Rectal smooth muscle tissue (tissue), 1 donor: ENCODE data around the gene YPEL3.

Source experiments
- H3K27ac ChIP-seq: one replicate; pipeline ENCODE4 v1.7.0; 2013; ENCODE audit warnings: low read depth, low read length, inconsistent platforms
- H3K27me3 ChIP-seq: one replicate; pipeline ENCODE4 v1.7.0; 2013; ENCODE audit warnings: low read length; ENCODE audit not compliant: control insufficient read depth, insufficient read depth
- H3K36me3 ChIP-seq: one replicate; pipeline ENCODE4 v1.7.0; 2013; ENCODE audit warnings: low read length; ENCODE audit not compliant: control insufficient read depth, insufficient read depth
- H3K4me1 ChIP-seq: one replicate; pipeline ENCODE4 v1.7.0; 2013; ENCODE audit warnings: low read length; ENCODE audit not compliant: control insufficient read depth, insufficient read depth
- H3K4me3 ChIP-seq: one replicate; pipeline ENCODE4 v1.7.0; 2013; ENCODE audit warnings: low read length
- H3K9ac ChIP-seq: one replicate; pipeline ENCODE4 v1.7.0; 2013; ENCODE audit warnings: low read length

YPEL3 gene

GRCh38 chr16:30084096-30084815 is 11.8 kb downstream of the YPEL3 start:
- Histone ChIP-seq H3K36me3 (peaks cover 39% of the 10 kb centered on the region), H3K4me3 (no peak overlapping the region), H3K4me1 (no peaks in the 10 kb centered on the region), H3K27ac (no peak overlapping the region), H3K27me3 (no peaks in the 10 kb centered on the region), H3K9ac (no peak overlapping the region)

GRCh38 chr16:30083216-30084055 is 12.6 kb downstream of the YPEL3 start:
- Histone ChIP-seq H3K36me3 (peaks cover 39% of the 10 kb centered on the region), H3K4me3 (no peak overlapping the region), H3K4me1 (no peaks in the 10 kb centered on the region), H3K27ac (no peak overlapping the region), H3K27me3 (no peaks in the 10 kb centered on the region), H3K9ac (no peak overlapping the region)

- peaks cover 39% of the 10 kb centered on the region for H3K36me3 ChIP-seq
- no peak overlapping the region for H3K4me3 ChIP-seq
- no peak overlapping the region for H3K9ac ChIP-seq
- H3K4me1 ChIP-seq, result peaks cover 1% of the 10 kb centered on the region
- no peak overlapping the region for H3K27ac ChIP-seq
- no peaks in the 10 kb centered on the region for H3K27me3 ChIP-seq
Measured at GRCh38 chr16:30082545-30083090, 13.4 kb downstream of the YPEL3 start.

GRCh38 chr16:30079480-30079879 is 16.5 kb downstream of the YPEL3 start:
- no peak overlapping the region for H3K27ac ChIP-seq
- H3K4me3 ChIP-seq, result no peak overlapping the region
- H3K4me1 ChIP-seq, result peaks cover 17% of the 10 kb centered on the region
- H3K27me3 ChIP-seq, result no peaks in the 10 kb centered on the region
- H3K9ac ChIP-seq, result peak overlapping the region; percentile 19
- H3K36me3 ChIP-seq, result peaks cover 36% of the 10 kb centered on the region

GRCh38 chr16:30078744-30079143 is 17.3 kb downstream of the YPEL3 start:
- no peak overlapping the region for H3K27ac ChIP-seq
- H3K4me1 ChIP-seq, result peaks cover 17% of the 10 kb centered on the region
- H3K27me3 ChIP-seq, result no peaks in the 10 kb centered on the region
- peaks cover 29% of the 10 kb centered on the region for H3K36me3 ChIP-seq
- no peak overlapping the region for H3K4me3 ChIP-seq
- H3K9ac ChIP-seq, result no peak overlapping the region

- H3K27ac ChIP-seq, result no peak overlapping the region
- no peaks in the 10 kb centered on the region for H3K27me3 ChIP-seq
- H3K36me3 ChIP-seq, result peaks cover 19% of the 10 kb centered on the region
- peak overlapping the region; percentile 83 for H3K4me3 ChIP-seq
- peaks cover 17% of the 10 kb centered on the region for H3K4me1 ChIP-seq
- H3K9ac ChIP-seq, result no peak overlapping the region
Measured at GRCh38 chr16:30077656-30078055, 18.4 kb downstream of the YPEL3 start.

GRCh38 chr16:30076276-30076791 is 19.7 kb downstream of the YPEL3 start:
- peak overlapping the region; percentile 34 for H3K9ac ChIP-seq
- peaks cover 17% of the 10 kb centered on the region for H3K4me1 ChIP-seq
- no peaks in the 10 kb centered on the region for H3K27me3 ChIP-seq
- H3K27ac ChIP-seq, result peak overlapping the region; percentile 91
- H3K4me3 ChIP-seq, result peak overlapping the region; percentile 83
- peaks cover 15% of the 10 kb centered on the region for H3K36me3 ChIP-seq

- Histone ChIP-seq H3K4me3 (peak within 1 kb of the TSS; percentile 83), H3K4me1 (peaks cover 17% of the 10 kb centered on the region), H3K27me3 (no peaks in the 10 kb centered on the region), H3K9ac (peak within 1 kb of the TSS; percentile 34), H3K27ac (peak within 1 kb of the TSS; percentile 91), H3K36me3 (peaks cover 13% of the 10 kb centered on the region)
Measured at GRCh38 chr16:30075503-30076275, 20.3 kb downstream of the YPEL3 start, which contains the start of gene PPP4C. PPP4C (plus strand) TSS chr16:30075994; CDS start chr16:30076378, 384 bp downstream.

GRCh38 chr16:30070490-30070889 is 25.5 kb downstream of the YPEL3 start:
- Histone ChIP-seq H3K27me3 (no peaks in the 10 kb centered on the region), H3K9ac (no peak overlapping the region), H3K27ac (peak overlapping the region; percentile 51), H3K4me3 (no peak overlapping the region), H3K4me1 (peaks cover 35% of the 10 kb centered on the region), H3K36me3 (peaks cover 43% of the 10 kb centered on the region)

GRCh38 chr16:30069611-30070462 is 26.2 kb downstream of the YPEL3 start:
- Histone ChIP-seq H3K4me3 (peak overlapping the region; percentile 23), H3K9ac (no peak overlapping the region), H3K36me3 (peaks cover 43% of the 10 kb centered on the region)

More at GRCh38 chr16:30069611-30070462, 26.2 kb downstream of the YPEL3 start:
- no peaks in the 10 kb centered on the region for H3K27me3 ChIP-seq
- H3K4me1 ChIP-seq, result peaks cover 32% of the 10 kb centered on the region
- H3K27ac ChIP-seq, result peak overlapping the region; percentile 51
